Measurements from ENCODE around the gene ST6GALNAC2. TPM values are rescaled to one million over a fixed set of nuclear protein-coding genes. Genes with fewer than 3 reads are reported as not detected.
A peak's percentile ranks its signal among the peaks of the same experiment; 100 is the strongest.

ST6GALNAC2 gene
- total RNA-seq (0.39 TPM), polyA plus RNA-seq (under 1 TPM in 2 of 4 donors, not detected in 2; 0.08 to 0.13 TPM)

DNA sequence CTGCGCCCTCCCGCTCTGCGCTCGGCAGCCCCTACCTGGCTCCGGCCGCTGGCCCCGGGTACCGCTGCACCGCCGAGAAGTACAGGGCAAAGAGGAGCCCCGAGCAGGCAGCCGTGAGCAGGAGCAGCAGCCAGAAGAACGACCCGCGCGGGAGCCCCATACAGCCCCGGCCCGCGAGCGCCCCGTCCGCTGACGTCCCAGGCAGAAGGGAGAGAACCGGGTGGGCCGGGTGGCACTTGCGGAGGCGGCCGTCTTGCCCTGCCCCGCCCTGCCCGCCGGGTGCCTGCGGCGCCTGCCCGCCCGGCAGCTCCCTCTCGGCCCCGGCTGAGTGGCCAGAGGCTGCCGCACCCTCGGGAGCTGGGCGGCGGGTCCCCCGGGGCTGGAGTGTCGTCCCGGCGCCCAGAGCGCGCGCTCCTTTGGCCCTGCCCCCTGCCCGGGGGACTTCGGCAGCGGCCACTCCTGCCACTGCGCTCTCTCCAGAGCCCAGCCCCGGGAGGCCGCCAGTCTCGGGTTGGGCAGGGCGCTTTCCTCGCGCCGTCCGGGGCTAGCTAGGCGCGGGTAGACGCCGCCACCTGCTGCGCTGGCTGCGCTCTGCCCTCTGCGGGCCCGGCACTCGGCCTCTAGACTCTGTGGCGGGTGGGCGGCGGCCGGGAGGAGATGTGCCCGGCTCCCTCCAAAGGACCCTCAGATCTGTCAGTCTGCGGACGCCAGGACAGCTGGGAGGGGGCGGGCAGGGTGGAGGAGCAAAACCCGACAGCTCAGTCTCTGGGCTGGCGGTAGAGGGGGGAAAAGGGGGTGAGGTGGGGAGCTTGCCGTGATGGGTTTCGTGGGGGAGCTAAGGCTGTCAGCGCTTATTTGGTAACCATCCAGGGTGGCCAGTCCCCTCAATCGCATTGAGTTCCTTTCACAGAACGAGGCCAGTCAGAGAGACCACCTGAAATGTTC is at the start of gene ST6GALNAC2:
ST6GALNAC2 (minus strand) TSS at position 212 of the 945 bp plus-strand sequence; CDS start at position 160, 52 bp downstream.
- Histone ChIP-seq H3K27ac (ENCODE audit: insufficient read depth, low read length, poor library complexity, severe bottlenecking) (no peak within 1 kb of the TSS), H3K4me3 (ENCODE audit: low read depth, low read length) (no peak within 1 kb of the TSS), H3K9me3 (ENCODE audit: control insufficient read depth in 2 of 2, low read length in 2 of 2) (no peaks in the 10 kb centered on the region), H3K36me3 (ENCODE audit: control insufficient read depth, insufficient read depth, low read length) (no peaks in the 10 kb centered on the region), H3K27me3 (ENCODE audit: control insufficient read depth, insufficient read depth, low read length) (peaks cover 27% of the 10 kb centered on the region), H3K4me1 (ENCODE audit: control insufficient read depth, insufficient read depth, low read length, poor library complexity, severe bottlenecking) (peaks cover 19% of the 10 kb centered on the region)
- no peak within 1 kb of the TSS for H3K27ac Mint-ChIP-seq
- DNase-seq (peak in 2 of 3 donors; percentile 9 to 34), ATAC-seq (ENCODE audit: low read depth in 2 of 2) (peak; percentile 44 to 67)
- peaks cover 74% of the 10 kb centered on the region for H3K27me3 Mint-ChIP-seq
- H3K4me1 Mint-ChIP-seq = peaks cover 0 to 29% (median 3%) of the 10 kb centered on the region in 4 donors
- peak within 1 kb of the TSS in 3 of 4 donors; percentile 59 to 87 (median 74) for H3K4me3 Mint-ChIP-seq
- peaks cover 14% of the 10 kb centered on the region for H3K36me3 Mint-ChIP-seq
- peaks cover 0 to 10% (median 0%) of the 10 kb centered on the region in 7 donors for H3K9me3 Mint-ChIP-seq

DNA sequence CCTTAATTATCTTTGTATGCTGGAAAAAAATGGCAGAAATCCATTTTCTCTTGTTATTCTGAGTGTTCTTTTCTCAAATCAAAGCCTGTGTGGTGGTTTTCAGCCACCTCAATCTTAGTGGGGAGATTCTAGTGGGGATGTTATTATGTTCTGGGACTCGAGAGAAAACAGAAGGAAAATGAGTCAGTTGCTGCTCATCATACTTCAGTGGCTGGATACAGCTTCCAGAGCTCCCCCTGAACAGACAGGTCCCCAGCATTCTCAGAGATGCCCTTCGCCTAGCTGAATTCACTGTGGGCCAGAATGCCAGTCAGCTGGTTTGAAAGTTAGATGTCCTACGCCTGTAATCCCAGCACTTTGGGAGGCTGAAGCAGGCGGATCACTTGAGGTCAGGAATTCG is 49.4 kb upstream of the ST6GALNAC2 start:
- Mint-ChIP-seq H3K4me1 (peaks cover 0 to 13% (median 0%) of the 10 kb centered on the region in 4 donors), H3K27ac (no peak overlapping the region), H3K4me3 (no peak overlapping the region), H3K9me3 (no peaks in the 10 kb centered on the region), H3K27me3 (peaks cover 13% of the 10 kb centered on the region), H3K36me3 (no peaks in the 10 kb centered on the region)
- no peak overlapping the region for H3K27ac ChIP-seq (ENCODE audit: insufficient read depth, low read length, poor library complexity, severe bottlenecking)
- H3K4me3 ChIP-seq (ENCODE audit: low read depth, low read length) = no peak overlapping the region
- DNase-seq = no peak
- H3K4me1 ChIP-seq (ENCODE audit: control insufficient read depth, insufficient read depth, low read length, poor library complexity, severe bottlenecking) = no peaks in the 10 kb centered on the region
- no peaks in the 10 kb centered on the region for H3K27me3 ChIP-seq (ENCODE audit: control insufficient read depth, insufficient read depth, low read length)
- ATAC-seq (ENCODE audit: low read depth in 2 of 2) = no peak
- H3K9me3 ChIP-seq (ENCODE audit: control insufficient read depth in 2 of 2, low read length in 2 of 2) = no peaks in the 10 kb centered on the region
- H3K36me3 ChIP-seq (ENCODE audit: control insufficient read depth, insufficient read depth, low read length) = no peaks in the 10 kb centered on the region

DNA sequence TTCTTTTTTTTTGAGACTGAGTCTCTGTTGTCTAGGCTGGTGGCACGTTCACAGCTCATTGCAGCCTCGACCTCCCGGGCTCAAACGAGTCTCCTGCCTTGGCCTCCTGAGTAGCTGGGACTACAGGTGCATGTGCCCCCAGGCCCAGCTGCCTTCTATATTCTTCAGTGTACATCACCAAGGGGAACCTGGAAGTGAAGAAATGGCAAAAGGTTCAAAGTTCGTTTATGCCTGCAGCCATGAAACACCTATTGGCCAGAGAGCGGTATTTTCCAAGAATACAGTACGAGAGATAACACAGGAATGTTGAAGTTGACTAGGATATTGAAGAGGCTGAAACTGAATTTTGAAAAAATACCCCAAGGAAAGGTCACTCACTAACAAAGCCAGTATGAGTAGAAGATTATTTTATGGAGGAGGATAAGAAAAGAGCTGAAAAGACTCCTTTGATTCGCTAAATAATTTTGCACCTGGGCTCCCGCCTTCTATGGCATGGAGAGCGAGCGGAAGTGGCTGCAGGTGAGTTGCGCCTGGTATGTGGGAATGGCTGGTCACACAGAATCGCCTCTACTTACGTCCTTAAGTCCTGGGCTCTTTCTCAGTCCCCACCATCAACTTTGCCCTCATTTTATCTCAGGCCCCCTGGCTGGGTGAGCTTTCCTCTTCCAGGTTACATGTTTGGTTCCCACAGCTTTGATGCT is 48.1 kb upstream of the ST6GALNAC2 start:
- ATAC-seq (ENCODE audit: low read depth in 2 of 2) (no peak), DNase-seq (no peak)
- Mint-ChIP-seq H3K4me3 (no peak overlapping the region), H3K27ac (peak overlapping the region in 1 of 3 donors; percentile 34), H3K4me1 (peaks cover 0 to 13% (median 0%) of the 10 kb centered on the region in 4 donors), H3K9me3 (no peaks in the 10 kb centered on the region), H3K27me3 (peaks cover 12% of the 10 kb centered on the region), H3K36me3 (no peaks in the 10 kb centered on the region)
- H3K36me3 ChIP-seq (ENCODE audit: control insufficient read depth, insufficient read depth, low read length) = no peaks in the 10 kb centered on the region
- no peak overlapping the region for H3K27ac ChIP-seq (ENCODE audit: insufficient read depth, low read length, poor library complexity, severe bottlenecking)
- H3K27me3 ChIP-seq (ENCODE audit: control insufficient read depth, insufficient read depth, low read length) = no peaks in the 10 kb centered on the region
- no peaks in the 10 kb centered on the region for H3K9me3 ChIP-seq (ENCODE audit: control insufficient read depth in 2 of 2, low read length in 2 of 2)
- H3K4me3 ChIP-seq (ENCODE audit: low read depth, low read length) = no peak overlapping the region
- H3K4me1 ChIP-seq (ENCODE audit: control insufficient read depth, insufficient read depth, low read length, poor library complexity, severe bottlenecking) = no peaks in the 10 kb centered on the region

DNA sequence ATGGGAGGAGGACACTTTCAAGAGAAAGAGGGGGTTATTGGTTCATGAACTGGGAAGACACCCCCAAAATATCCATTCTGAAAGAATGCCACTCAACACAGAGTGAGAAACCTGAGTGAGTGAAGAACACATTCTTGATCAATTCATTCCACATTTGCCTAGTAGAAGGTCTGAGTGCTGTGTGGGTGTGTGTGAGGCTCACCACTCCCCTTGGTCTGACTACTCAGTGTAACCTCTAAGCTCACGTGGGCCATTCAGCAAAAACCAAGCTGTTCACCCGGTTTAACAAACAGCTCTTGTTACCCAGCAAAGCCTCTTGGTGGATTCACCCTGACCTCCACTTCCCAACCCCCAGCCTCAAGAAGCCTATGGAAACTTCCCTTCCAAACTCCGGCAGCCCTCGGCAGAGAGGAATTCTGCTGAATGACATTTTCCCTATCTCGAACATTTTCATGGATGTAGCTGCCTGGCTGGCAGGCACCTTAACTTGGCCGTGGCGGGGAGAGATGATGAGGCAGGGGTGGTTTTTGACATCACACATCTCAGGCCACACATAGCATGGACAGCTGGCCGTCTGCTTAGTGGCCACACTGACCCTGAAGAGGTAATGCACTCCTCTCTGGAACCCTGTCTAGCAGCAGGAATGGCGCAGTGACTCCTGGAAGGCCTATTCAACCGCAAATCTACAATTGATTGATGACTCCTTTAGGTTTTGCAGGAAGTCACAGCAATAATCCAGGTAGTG is 46.3 kb upstream of the ST6GALNAC2 start:
- Histone ChIP-seq H3K36me3 (ENCODE audit: control insufficient read depth, insufficient read depth, low read length) (no peaks in the 10 kb centered on the region), H3K4me1 (ENCODE audit: control insufficient read depth, insufficient read depth, low read length, poor library complexity, severe bottlenecking) (no peaks in the 10 kb centered on the region), H3K4me3 (ENCODE audit: low read depth, low read length) (no peak overlapping the region), H3K9me3 (ENCODE audit: control insufficient read depth in 2 of 2, low read length in 2 of 2) (no peaks in the 10 kb centered on the region), H3K27me3 (ENCODE audit: control insufficient read depth, insufficient read depth, low read length) (no peaks in the 10 kb centered on the region), H3K27ac (ENCODE audit: insufficient read depth, low read length, poor library complexity, severe bottlenecking) (no peak overlapping the region)
- Mint-ChIP-seq H3K4me1 (peaks cover 0 to 13% (median 0%) of the 10 kb centered on the region in 4 donors), H3K4me3 (no peak overlapping the region), H3K9me3 (no peaks in the 10 kb centered on the region), H3K27me3 (peaks cover 8% of the 10 kb centered on the region), H3K36me3 (no peaks in the 10 kb centered on the region), H3K27ac (peak overlapping the region in 1 of 3 donors; percentile 51)
- DNase-seq (peak in 1 of 3 donors; percentile 35), ATAC-seq (ENCODE audit: low read depth in 2 of 2) (no peak)

DNA sequence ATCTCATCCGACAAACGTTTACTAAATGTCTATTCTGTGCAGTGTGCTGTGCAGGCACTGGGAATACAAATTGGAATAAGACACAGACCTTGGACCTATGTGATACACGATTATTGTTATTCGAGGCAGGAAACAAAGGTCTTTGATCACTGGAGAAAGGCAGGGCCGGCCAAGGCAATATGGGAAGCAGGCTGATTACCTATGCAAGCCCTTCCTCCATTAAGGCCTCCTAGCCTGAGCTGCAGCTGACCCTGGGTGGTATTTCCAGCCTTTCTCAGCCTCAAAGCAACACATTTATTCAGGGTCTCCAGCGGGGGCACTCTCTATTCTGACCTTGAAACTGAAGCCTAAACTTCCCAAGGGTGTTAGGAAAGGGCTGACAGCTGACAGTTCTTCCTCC is 44.5 kb upstream of the ST6GALNAC2 start:
- Mint-ChIP-seq H3K9me3 (no peaks in the 10 kb centered on the region), H3K27ac (no peak overlapping the region)

DNA sequence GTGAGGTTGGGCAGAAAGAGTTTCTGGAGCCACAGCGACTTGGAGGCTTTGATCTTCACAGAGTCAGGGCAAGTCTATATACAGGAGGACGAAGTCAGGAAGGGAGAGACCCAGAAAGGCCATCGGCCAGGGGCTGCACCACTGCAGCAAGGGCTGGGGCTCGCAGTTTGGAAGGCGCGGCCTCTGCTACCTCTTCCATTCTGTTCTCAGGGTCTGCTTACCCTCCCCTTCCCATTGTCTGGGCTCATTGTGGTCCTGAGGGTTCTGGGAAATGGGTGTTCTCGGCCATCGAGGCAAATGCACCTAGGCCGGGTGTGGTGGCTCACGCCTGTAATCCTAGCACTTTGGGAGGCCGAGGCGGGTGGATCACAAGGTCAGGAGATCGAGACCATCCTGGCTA is 41.9 kb upstream of the ST6GALNAC2 start:
- DNase-seq (no peak), ATAC-seq (ENCODE audit: low read depth in 2 of 2) (no peak)
- no peaks in the 10 kb centered on the region for H3K9me3 ChIP-seq (ENCODE audit: control insufficient read depth in 2 of 2, low read length in 2 of 2)
- Mint-ChIP-seq H3K27ac (no peak overlapping the region), H3K36me3 (no peaks in the 10 kb centered on the region), H3K27me3 (peaks cover 9% of the 10 kb centered on the region), H3K4me1 (peaks cover 0 to 16% (median 4%) of the 10 kb centered on the region in 4 donors), H3K9me3 (no peaks in the 10 kb centered on the region), H3K4me3 (no peak overlapping the region)
- H3K27me3 ChIP-seq (ENCODE audit: control insufficient read depth, insufficient read depth, low read length) = peaks cover 4% of the 10 kb centered on the region
- peaks cover 3% of the 10 kb centered on the region for H3K4me1 ChIP-seq (ENCODE audit: control insufficient read depth, insufficient read depth, low read length, poor library complexity, severe bottlenecking)
- H3K36me3 ChIP-seq (ENCODE audit: control insufficient read depth, insufficient read depth, low read length) = no peaks in the 10 kb centered on the region
- H3K4me3 ChIP-seq (ENCODE audit: low read depth, low read length) = no peak overlapping the region
- H3K27ac ChIP-seq (ENCODE audit: insufficient read depth, low read length, poor library complexity, severe bottlenecking) = no peak overlapping the region

More for the DNA sequence above, 44.5 kb upstream of the ST6GALNAC2 start:
- H3K36me3 Mint-ChIP-seq = no peaks in the 10 kb centered on the region
- Histone ChIP-seq H3K36me3 (ENCODE audit: control insufficient read depth, insufficient read depth, low read length) (no peaks in the 10 kb centered on the region), H3K27ac (ENCODE audit: insufficient read depth, low read length, poor library complexity, severe bottlenecking) (no peak overlapping the region), H3K27me3 (ENCODE audit: control insufficient read depth, insufficient read depth, low read length) (no peaks in the 10 kb centered on the region), H3K4me3 (ENCODE audit: low read depth, low read length) (no peak overlapping the region), H3K9me3 (ENCODE audit: control insufficient read depth in 2 of 2, low read length in 2 of 2) (no peaks in the 10 kb centered on the region), H3K4me1 (ENCODE audit: control insufficient read depth, insufficient read depth, low read length, poor library complexity, severe bottlenecking) (no peaks in the 10 kb centered on the region)
- peaks cover 0 to 13% (median 0%) of the 10 kb centered on the region in 4 donors for H3K4me1 Mint-ChIP-seq
- ATAC-seq (ENCODE audit: low read depth in 2 of 2) (no peak), DNase-seq (no peak)
- peaks cover 4% of the 10 kb centered on the region for H3K27me3 Mint-ChIP-seq
- no peak overlapping the region for H3K4me3 Mint-ChIP-seq

DNA sequence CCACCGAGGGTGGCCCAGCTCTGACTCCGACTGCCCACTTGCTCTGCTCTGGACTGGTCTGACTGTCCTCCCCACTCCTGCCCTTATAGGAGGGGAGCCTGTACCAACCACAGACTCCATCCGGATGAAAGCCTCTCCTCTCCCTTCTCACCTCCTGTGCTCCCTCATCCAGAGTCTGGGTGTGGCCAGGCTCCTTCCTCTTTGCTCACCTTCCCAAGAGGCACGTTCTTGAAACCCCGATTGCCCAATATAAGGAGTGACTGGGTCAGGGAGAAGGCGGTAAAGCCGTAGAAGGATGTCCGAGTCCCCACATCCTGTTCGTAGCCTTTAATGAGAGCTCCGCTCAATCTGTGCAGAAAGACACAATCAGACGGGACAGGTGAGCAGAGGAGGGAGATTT is 40.8 kb upstream of the ST6GALNAC2 start:
- H3K4me3 Mint-ChIP-seq = no peak overlapping the region
- H3K4me1 Mint-ChIP-seq = peaks cover 0 to 5% (median 4%) of the 10 kb centered on the region in 4 donors
- DNase-seq = no peak
- H3K36me3 ChIP-seq (ENCODE audit: control insufficient read depth, insufficient read depth, low read length) = no peaks in the 10 kb centered on the region
- no peaks in the 10 kb centered on the region for H3K36me3 Mint-ChIP-seq
- H3K27ac Mint-ChIP-seq = peak overlapping the region in 1 of 3 donors; percentile 43
- peaks cover 9% of the 10 kb centered on the region for H3K27me3 Mint-ChIP-seq
- H3K4me3 ChIP-seq (ENCODE audit: low read depth, low read length) = no peak overlapping the region
- no peak for ATAC-seq (ENCODE audit: low read depth in 2 of 2)
- H3K27me3 ChIP-seq (ENCODE audit: control insufficient read depth, insufficient read depth, low read length) = peaks cover 4% of the 10 kb centered on the region
- H3K9me3 ChIP-seq (ENCODE audit: control insufficient read depth in 2 of 2, low read length in 2 of 2) = no peaks in the 10 kb centered on the region
- no peak overlapping the region for H3K27ac ChIP-seq (ENCODE audit: insufficient read depth, low read length, poor library complexity, severe bottlenecking)
- H3K9me3 Mint-ChIP-seq = no peaks in the 10 kb centered on the region
- H3K4me1 ChIP-seq (ENCODE audit: control insufficient read depth, insufficient read depth, low read length, poor library complexity, severe bottlenecking) = peaks cover 3% of the 10 kb centered on the region
